ENCODE data around the gene SOX1.

DNA sequence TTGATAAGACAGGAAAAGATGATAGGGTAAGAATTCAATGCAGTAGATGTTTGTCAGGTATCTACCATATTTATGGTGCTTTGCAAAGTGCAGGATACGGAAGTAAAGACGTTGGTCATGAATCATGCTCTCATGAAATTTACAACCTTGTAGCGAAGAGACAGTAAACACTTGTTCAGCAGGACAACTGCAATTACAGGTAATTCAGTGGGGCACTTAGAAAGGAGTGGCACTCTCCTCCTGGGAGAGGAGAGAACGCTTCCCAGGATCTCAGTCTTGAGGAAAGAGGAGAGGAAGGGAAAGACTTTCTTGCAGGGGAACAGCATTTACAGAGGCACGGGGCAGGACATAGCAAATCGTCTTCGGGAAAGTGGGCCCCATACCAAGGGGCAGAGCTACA is 46.4 kb downstream of the SOX1 start:
- TF ChIP-seq EZH2 (IDR thresholded peaks at IDR 0.05; ENCODE audit: borderline replicate concordance, low read depth, low read length, severe bottlenecking) = no peak
- no peak for TF ChIP-seq CTCF (IDR thresholded peaks at IDR 0.05; ENCODE audit: borderline replicate concordance, extremely low read depth, low read length, poor library complexity, severe bottlenecking)
